ENCODE measurements around the gene DNALI1. TPM values are rescaled to one million over a fixed set of nuclear protein-coding genes. Genes with fewer than 3 reads are reported as not detected.

Gene DNALI1
- total and polyA plus RNA-seq, 10 of the 15 experiments (the other 5 are each of a cell fraction or from before 2014, with no cell fraction given), result 0.03 to 0.13 (median 0.05) TPM; not detected in 7

- TF ChIP-seq CHD2 (IDR thresholded peaks at IDR 0.05; ENCODE audit: borderline replicate concordance, low read depth, low read length) (no peak), ELK1 (IDR thresholded peaks at IDR 0.05; ENCODE audit: low read depth, low read length) (no peak), RUNX3 (IDR thresholded peaks at IDR 0.05; ENCODE audit: low read length) (no peak), MEF2B (IDR thresholded peaks at IDR 0.05; ENCODE audit: partially characterized antibody, poor library complexity, severe bottlenecking) (no peak), BRCA1 (IDR thresholded peaks at IDR 0.05; ENCODE audit: low read depth, low read length) (no peak), SP1 (IDR thresholded peaks at IDR 0.05; ENCODE audit: low read depth, low read length) (no peak)
Observed at GRCh38 chr1:37545019-37545418, 11.7 kb upstream of the DNALI1 start (continued).

GRCh38 chr1:37549341-37549740, 7.4 kb upstream of the DNALI1 start:
- Histone ChIP-seq H3K4me3 (no peak overlapping the region), H3K9ac (ENCODE audit: control insufficient read depth, insufficient read depth, low read length) (no peak overlapping the region), H3K79me2 (ENCODE audit: control insufficient read depth, insufficient read depth, low read length) (peaks cover 18% of the 10 kb centered on the region), H3K27me3 (replicated peaks in 1 of 2; ENCODE audit: control insufficient read depth in 2 of 2, insufficient read depth in 2 of 2, low read length in 1 of 2) (no peaks in the 10 kb centered on the region), H3K9me3 (replicated peaks; ENCODE audit: control insufficient read depth, insufficient read depth, low read length) (no peaks in the 10 kb centered on the region; the same call in 2 of the 3 replicates), H4K20me1 (ENCODE audit: control insufficient read depth, insufficient read depth) (no peaks in the 10 kb centered on the region), H3K4me2 (ENCODE audit: control insufficient read depth, insufficient read depth) (no peak overlapping the region; the same call in 1 of the 2 replicates), H3K4me1 (ENCODE audit: control insufficient read depth, insufficient read depth, low read length) (peaks cover 3% of the 10 kb centered on the region; the same call in 1 of the 2 replicates), H3K36me3 (ENCODE audit: control insufficient read depth in 2 of 2, insufficient read depth in 2 of 2, low read length in 1 of 2) (peaks cover 6 to 15% of the 10 kb centered on the region in 2 experiments), H2AFZ (ENCODE audit: control insufficient read depth, low read depth, low read length) (no peak overlapping the region), H3K27ac (ENCODE audit: control insufficient read depth, insufficient read depth) (no peak overlapping the region)
- SMC1A ChIA-PET (ENCODE audit: uncharacterized antibody, unreplicated experiment), result interaction anchor here (0.7 to 1.1 kb wide), 2 partner anchors 132 to 135 kb away, joined by 3 to 8 read pairs; no protein-coding TSS in a partner anchor
- TF ChIP-seq EP300 (IDR thresholded peaks at IDR 0.05; ENCODE audit: borderline replicate concordance in 1 of 2, control insufficient read depth in 1 of 2, low read depth in 2 of 2, low read length in 2 of 2) (no peak), POLR2AphosphoS2 (IDR thresholded peaks at IDR 0.05; ENCODE audit: low read depth, low read length) (no peak), POLR2A (IDR thresholded peaks at IDR 0.05; ENCODE audit: low read depth, low read length) (no peak), WRNIP1 (IDR thresholded peaks at IDR 0.05; ENCODE audit: borderline replicate concordance, low read depth, low read length) (no peak), MYC (IDR thresholded peaks at IDR 0.05; ENCODE audit: insufficient read depth, insufficient read length, insufficient replicate concordance, low read length, severe bottlenecking) (no peak), KAT2A (conservative IDR thresholded peaks at IDR 0.05; ENCODE audit: control insufficient read depth, low read depth, low read length) (no peak), TARDBP (IDR thresholded peaks at IDR 0.05; ENCODE audit: borderline replicate concordance) (no peak), RELB (IDR thresholded peaks at IDR 0.05; ENCODE audit: low read depth) (no peak), YY1 (IDR thresholded peaks at IDR 0.05; ENCODE audit: low read depth, low read length) (no peak)
- in situ Hi-C loops (cut with MboI) (no loop called here), intact Hi-C loops (cut with micrococcal nuclease; ENCODE audit: unreplicated experiment) (no loop called here)
- 95% methylated on average over 6 of the region's 6 CpGs for WGBS (ENCODE audit: insufficient coverage, insufficient replicate concordance, low lambda C conversion rate, missing lambda C conversion rate)
- ATAC-seq (no peak), FAIRE-seq (no peak), DNase-seq (ENCODE audit: low read depth, low spot score) (no peak)
- no TSS peak for BruUV-seq (replicated peaks)
- CTCF ChIA-PET, result interaction anchor here (1.5 to 1.8 kb wide), 3 partner anchors 62 to 133 kb away, joined by 4 to 6 read pairs (median 5); no protein-coding TSS in a partner anchor
- RAD21 ChIA-PET (ENCODE audit: unreplicated experiment), result no interaction called here
- POLR2A ChIA-PET, result no interaction called here
